ENCODE measurements around the gene TGM1. TPM values are rescaled to one million over a fixed set of nuclear protein-coding genes. Genes with fewer than 3 reads are reported as not detected.

The TGM1 gene
- total and polyA plus RNA-seq, 2 donors (not counting 1 experiment from before 2014, with no cell fraction given), result 2.7 to 11.9 TPM

GRCh38 chr14:24291446-24292117 lies 28.6 kb upstream of the TGM1 start:
- no peaks in the 10 kb centered on the region for H3K9me3 ChIP-seq (ENCODE audit: control extremely low read depth in 1 of 3, control insufficient read depth in 2 of 3, insufficient read depth in 1 of 3, low read length in 2 of 3)
- no peaks in the 10 kb centered on the region for H4K20me1 ChIP-seq (ENCODE audit: control insufficient read depth, insufficient read depth, low read length, poor library complexity, severe bottlenecking)
- H3K9ac ChIP-seq (ENCODE audit: low read length), result no peak overlapping the region
- ATAC-seq (ENCODE audit: low read depth) (no peak), DNase-seq (no peak)
- intact Hi-C loops (cut with micrococcal nuclease), result no loop called here
- Mint-ChIP-seq H3K9me3 (ENCODE audit: insufficient read depth) (no peaks in the 10 kb centered on the region), H3K4me3 (no peak overlapping the region), H3K4me1 (peaks cover 20% of the 10 kb centered on the region), H3K27me3 (no peaks in the 10 kb centered on the region), H3K27ac (no peak overlapping the region)
- ChIA-PET POLR2A (interaction anchor here (1.0 to 1.2 kb wide), 3 partner anchors 20 to 49 kb away, joined by 3 read pairs; partner anchors contain the start of genes LTB4R and TINF2), CTCF (interaction anchor here (1.2 to 5.1 kb wide), 7 partner anchors 10 to 146 kb away, joined by 3 to 41 read pairs (median 14); partner anchors contain the start of genes CIDEB, LTB4R2, RABGGTA and TINF2)
- H2AFZ ChIP-seq (ENCODE audit: insufficient read depth, low read depth, low read length, poor library complexity, severe bottlenecking), result no peak overlapping the region
- no peak overlapping the region for H3K4me3 ChIP-seq (ENCODE audit: control extremely low read depth in 1 of 5, extremely low read depth in 1 of 5, insufficient read depth in 1 of 5, low read depth in 2 of 5, low read length in 4 of 5)
- 92% methylated on average over 2 of the region's 3 CpGs for WGBS (ENCODE audit: insufficient coverage)
- TF ChIP-seq EZH2 (IDR thresholded peaks at IDR 0.05; ENCODE audit: borderline replicate concordance, insufficient read depth, low read depth, low read length, poor library complexity, severe bottlenecking) (no peak), CTCF (IDR thresholded peaks at IDR 0.05) (no peak)
- H3K4me2 ChIP-seq (replicated peaks; ENCODE audit: low read depth, low read length, poor library complexity, severe bottlenecking), result no peak overlapping the region
- peaks cover 12 to 20% of the 10 kb centered on the region in 2 donors for H3K4me1 ChIP-seq (ENCODE audit: control insufficient read depth in 2 of 2, insufficient read depth in 2 of 2, low read length in 2 of 2)
- H3K36me3 ChIP-seq (replicated peaks in 1 of 2; ENCODE audit: control extremely low read depth in 1 of 2, control insufficient read depth in 1 of 2, extremely low read depth in 1 of 2, insufficient read depth in 2 of 2, low read length in 1 of 2), result peaks cover 13 to 58% of the 10 kb centered on the region in 2 experiments
- H3K27me3 ChIP-seq (replicated peaks in 1 of 4; ENCODE audit: control extremely low read depth in 1 of 4, control insufficient read depth in 3 of 4, insufficient read depth in 4 of 4, low read length in 3 of 4), result no peaks in the 10 kb centered on the region
- peaks cover 13% of the 10 kb centered on the region for H3K79me2 ChIP-seq (ENCODE audit: control insufficient read depth, insufficient read depth, low read length)
- H3K27ac ChIP-seq (ENCODE audit: low read length in 2 of 2), result no peak overlapping the region

GRCh38 chr14:24290746-24291145 lies 27.8 kb upstream of the TGM1 start:
- Mint-ChIP-seq H3K27me3 (no peaks in the 10 kb centered on the region), H3K4me3 (no peak overlapping the region), H3K4me1 (peaks cover 14% of the 10 kb centered on the region), H3K27ac (no peak overlapping the region), H3K9me3 (ENCODE audit: insufficient read depth) (no peaks in the 10 kb centered on the region)
- Histone ChIP-seq H3K36me3 (replicated peaks in 1 of 2; ENCODE audit: control extremely low read depth in 1 of 2, control insufficient read depth in 1 of 2, extremely low read depth in 1 of 2, insufficient read depth in 2 of 2, low read length in 1 of 2) (peaks cover 11 to 52% of the 10 kb centered on the region in 2 experiments), H3K27me3 (replicated peaks in 1 of 4; ENCODE audit: control extremely low read depth in 1 of 4, control insufficient read depth in 3 of 4, insufficient read depth in 4 of 4, low read length in 3 of 4) (no peaks in the 10 kb centered on the region), H3K79me2 (ENCODE audit: control insufficient read depth, insufficient read depth, low read length) (peaks cover 13% of the 10 kb centered on the region), H3K9me3 (ENCODE audit: control extremely low read depth in 1 of 3, control insufficient read depth in 2 of 3, insufficient read depth in 1 of 3, low read length in 2 of 3) (no peaks in the 10 kb centered on the region), H4K20me1 (ENCODE audit: control insufficient read depth, insufficient read depth, low read length, poor library complexity, severe bottlenecking) (no peaks in the 10 kb centered on the region), H3K4me3 (ENCODE audit: control extremely low read depth in 1 of 5, extremely low read depth in 1 of 5, insufficient read depth in 1 of 5, low read depth in 2 of 5, low read length in 4 of 5) (no peak overlapping the region), H2AFZ (ENCODE audit: insufficient read depth, low read depth, low read length, poor library complexity, severe bottlenecking) (no peak overlapping the region), H3K27ac (ENCODE audit: low read length in 2 of 2) (no peak overlapping the region), H3K4me1 (ENCODE audit: control insufficient read depth in 2 of 2, insufficient read depth in 2 of 2, low read length in 2 of 2) (peaks cover 10 to 18% of the 10 kb centered on the region in 2 donors), H3K4me2 (replicated peaks; ENCODE audit: low read depth, low read length, poor library complexity, severe bottlenecking) (no peak overlapping the region), H3K9ac (ENCODE audit: low read length) (no peak overlapping the region)
- CTCF ChIA-PET, result interaction anchor here (1.2 to 5.1 kb wide), 8 partner anchors 7 to 147 kb away, joined by 3 to 41 read pairs (median 11); partner anchors contain the start of genes CIDEB, LTB4R2, MDP1 and RABGGTA
- DNase-seq (no peak), ATAC-seq (ENCODE audit: low read depth) (no peak)
- WGBS (ENCODE audit: insufficient coverage), result 92% methylated on average over 3 of the region's 9 CpGs
- TF ChIP-seq EZH2 (IDR thresholded peaks at IDR 0.05; ENCODE audit: borderline replicate concordance, insufficient read depth, low read depth, low read length, poor library complexity, severe bottlenecking) (no peak), CTCF (IDR thresholded peaks at IDR 0.05) (no peak)
- intact Hi-C loops (cut with micrococcal nuclease), result no loop called here
- POLR2A ChIA-PET, result interaction anchor here (0.9 to 2.0 kb wide), 4 partner anchors 13 to 48 kb away, joined by 3 to 5 read pairs (median 4); partner anchors contain the start of genes RABGGTA and TINF2

Data from B cell (primary cell).